ENCODE measurements around the gene INPP5K. TPM values are rescaled to one million over a fixed set of nuclear protein-coding genes. Genes with fewer than 3 reads are reported as not detected.
"Not testable (repeated sequence)": the region's sequence is repeated elsewhere in the genome, so short reads cannot be mapped to it uniquely, and the experiment has no call there.

INPP5K gene
- 19.3 TPM for total RNA-seq (ENCODE audit: insufficient read depth, low replicate concordance)

DNA sequence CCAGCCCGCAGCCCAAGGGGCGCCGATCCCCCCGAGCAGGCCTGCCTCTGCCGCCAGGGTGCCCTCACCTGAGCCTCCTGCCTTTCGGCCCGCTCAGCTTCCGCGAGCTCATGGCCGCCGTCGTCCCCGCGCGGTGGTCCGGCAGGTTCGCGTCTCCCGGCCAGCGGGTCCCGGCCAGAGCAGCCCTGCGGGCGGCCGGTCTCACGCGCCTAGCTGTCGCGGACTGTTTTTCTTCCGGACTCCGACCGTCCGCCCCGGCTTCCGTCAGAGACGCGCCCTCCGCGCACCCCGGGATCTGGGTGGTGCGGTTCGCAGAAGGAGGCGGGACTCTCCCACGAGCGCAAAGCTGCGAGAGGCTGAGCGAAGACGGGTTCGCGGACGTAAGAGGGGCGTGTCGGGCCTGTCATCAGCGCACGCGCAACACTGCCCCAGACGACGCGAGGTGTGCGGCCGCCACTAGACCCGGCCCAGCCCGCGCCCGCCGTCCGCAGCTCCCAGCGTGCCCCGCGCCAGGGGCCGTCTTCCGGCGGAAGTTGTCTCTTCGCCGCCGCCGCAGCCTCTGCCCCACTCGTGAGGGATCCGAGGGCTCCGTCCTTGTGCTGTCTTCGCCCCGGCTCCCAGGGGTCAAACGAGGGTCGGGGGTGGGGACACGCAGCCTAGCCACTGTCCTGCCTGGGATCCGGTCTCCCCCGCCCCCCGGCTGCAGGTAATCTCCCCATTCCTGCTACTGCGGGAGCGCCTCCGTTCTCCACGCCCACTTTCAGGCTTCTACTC is at the start of gene INPP5K:
TSS of gene INPP5K (minus strand) at position 225 of the 774 bp plus-strand sequence. CDS start at position 112, 113 bp downstream.
- DNase-seq (ENCODE audit: low spot score) = peak; percentile 99

GRCh38 chr17:1565877-1566276 is 49.5 kb upstream of the INPP5K start:
- DNase-seq (ENCODE audit: low spot score) = no peak

GRCh38 chr17:1563786-1564613 is 47.6 kb upstream of the INPP5K start:
- no peak for DNase-seq (ENCODE audit: low spot score)

DNA sequence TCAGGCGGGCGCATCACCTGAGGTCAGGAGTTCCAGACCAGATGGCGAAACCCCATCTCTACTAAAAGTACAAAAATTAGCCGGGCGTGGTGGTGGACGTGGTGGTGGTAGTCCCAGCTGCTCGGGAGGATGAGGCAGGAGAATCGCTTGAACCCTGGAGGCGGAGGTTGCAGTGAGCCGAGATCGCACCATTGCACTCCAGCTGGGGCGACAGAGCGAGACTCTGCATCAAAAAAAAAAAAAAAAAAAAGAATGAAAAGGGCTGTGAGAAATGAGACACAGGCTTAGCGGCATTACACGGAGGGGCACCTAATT is 47.0 kb upstream of the INPP5K start:
- DNase-seq (ENCODE audit: low spot score) = not testable (repeated sequence)

- no peak for DNase-seq (ENCODE audit: low spot score)
Measured at GRCh38 chr17:1562176-1562643, 45.8 kb upstream of the INPP5K start.

- DNase-seq (ENCODE audit: low spot score) = no peak
Measured at GRCh38 chr17:1561420-1562175, 45.2 kb upstream of the INPP5K start.

GRCh38 chr17:1560858-1561355 is 44.5 kb upstream of the INPP5K start:
- DNase-seq (ENCODE audit: low spot score) = no peak

- no peak for DNase-seq (ENCODE audit: low spot score)
Measured at GRCh38 chr17:1560101-1560857, 43.9 kb upstream of the INPP5K start.

GRCh38 chr17:1559047-1560043 is 42.9 kb upstream of the INPP5K start:
- DNase-seq (ENCODE audit: low spot score) = no peak

GRCh38 chr17:1558401-1558800 is 42.0 kb upstream of the INPP5K start:
- DNase-seq (ENCODE audit: low spot score) = no peak

DNA sequence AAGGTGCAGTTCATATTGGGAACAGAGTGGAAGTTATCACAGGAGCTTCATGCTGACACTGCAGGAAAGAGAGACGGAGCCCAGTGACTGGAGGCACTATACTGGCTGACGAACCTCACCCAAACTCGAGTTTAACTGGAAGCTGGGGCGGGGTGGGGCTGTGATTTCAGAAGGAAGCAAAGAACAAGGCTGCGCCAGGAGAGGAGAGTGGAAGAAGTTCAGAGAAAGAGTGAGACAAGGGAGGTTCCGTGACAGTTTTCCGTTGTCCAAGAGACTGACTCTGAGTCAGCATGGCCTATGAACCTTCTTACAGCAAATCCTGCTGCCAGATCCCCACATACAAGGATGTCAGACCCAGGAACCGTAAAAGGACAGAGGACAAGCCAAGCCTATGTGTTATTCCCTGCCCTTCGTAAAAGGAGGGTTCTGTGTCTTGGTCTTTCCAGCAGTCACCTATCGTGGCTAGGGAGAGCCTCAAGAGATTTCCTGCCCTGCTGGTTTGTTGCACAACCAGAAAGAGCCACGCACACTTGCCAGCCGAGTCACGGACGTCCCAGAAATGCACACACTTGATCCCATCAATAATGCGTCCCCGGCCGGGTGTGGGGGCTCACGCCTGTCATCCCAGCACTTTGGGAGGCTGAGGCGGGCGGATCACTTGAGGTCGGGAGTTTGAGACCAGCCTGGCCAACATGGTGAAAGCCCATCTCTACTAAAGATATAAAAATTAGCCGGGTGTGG is 41.1 kb upstream of the INPP5K start:
- no peak for DNase-seq (ENCODE audit: low spot score)

DNA sequence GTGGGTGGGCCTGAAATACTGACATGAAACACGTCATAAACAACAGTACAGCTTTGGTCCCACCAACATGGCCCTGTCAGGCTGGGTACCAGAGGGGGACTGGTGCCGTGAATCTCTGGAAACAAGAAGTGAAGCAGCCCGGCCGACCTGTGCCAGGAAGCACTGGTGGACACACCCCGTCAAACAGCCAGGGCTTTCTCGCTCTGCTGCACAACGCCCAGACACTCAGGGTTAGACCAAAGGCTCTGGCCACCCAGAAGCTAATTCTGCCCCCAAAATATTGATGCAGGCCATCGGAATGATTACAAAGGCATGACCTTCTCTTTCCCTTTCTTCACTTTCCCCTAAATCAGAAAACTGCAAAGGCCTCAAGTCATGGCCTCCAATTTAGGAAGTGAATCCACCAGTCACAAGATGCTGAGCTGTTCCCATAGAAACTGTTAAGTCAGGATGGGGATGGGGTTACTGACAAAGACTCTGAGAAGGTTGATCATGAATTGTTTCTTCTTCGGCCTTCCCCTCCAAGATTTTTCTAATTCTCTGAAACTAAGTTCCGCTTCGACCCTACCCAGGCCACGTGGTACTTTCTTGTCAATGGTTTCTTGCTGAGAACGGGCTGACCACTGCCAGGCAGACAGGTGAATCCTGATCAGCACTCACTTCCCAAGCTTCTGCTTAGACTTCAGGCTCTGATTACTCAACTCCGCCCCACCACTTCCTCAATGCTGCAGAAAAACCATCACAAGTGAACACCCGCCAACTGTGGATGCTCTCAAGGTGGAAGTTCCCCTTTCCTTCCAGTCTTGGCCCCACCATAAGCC is 39.4 kb upstream of the INPP5K start:
- DNase-seq (ENCODE audit: low spot score) = no peak

DNA sequence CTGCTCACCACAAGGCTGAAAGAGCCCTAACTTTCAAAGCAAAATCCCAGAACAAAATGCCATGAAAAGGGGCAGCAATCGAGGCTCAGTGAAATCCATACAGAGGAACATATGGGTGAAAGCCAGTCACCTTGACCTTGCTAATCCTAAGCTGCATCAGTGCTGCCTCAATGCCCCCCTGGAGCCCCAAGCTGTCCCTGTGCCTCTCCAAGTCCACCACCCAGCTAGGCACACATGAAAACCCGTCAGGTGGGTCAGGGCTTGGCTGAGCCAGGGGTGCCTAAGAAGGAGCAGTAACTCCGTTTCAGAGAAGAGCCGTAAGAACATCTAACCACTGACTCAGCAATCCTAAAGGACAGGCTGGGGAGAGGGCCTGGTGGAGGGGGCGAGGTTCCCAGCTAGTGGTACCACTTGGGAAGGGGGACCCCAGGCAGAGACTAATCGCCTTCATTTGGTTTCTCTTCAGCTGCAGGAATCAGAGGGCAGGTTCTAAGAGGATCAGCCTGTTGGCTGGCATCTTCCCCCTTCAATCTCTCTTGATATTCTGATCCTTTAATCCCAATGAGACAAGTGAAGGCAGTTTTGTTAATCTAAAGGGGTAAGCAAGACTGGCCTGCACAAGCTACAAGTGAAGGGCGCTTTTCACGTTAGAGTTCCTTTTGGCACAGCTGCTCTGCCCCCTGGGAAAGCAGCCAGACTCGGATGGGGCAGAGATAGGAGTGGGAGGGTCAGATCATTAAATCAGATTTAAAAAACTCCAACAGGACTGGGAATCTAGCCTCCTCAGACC is 38.5 kb upstream of the INPP5K start:
- DNase-seq (ENCODE audit: low spot score) = no peak

GRCh38 chr17:1553354-1554266 is 37.2 kb upstream of the INPP5K start:
- DNase-seq (ENCODE audit: low spot score) = peak; percentile 79

DNA sequence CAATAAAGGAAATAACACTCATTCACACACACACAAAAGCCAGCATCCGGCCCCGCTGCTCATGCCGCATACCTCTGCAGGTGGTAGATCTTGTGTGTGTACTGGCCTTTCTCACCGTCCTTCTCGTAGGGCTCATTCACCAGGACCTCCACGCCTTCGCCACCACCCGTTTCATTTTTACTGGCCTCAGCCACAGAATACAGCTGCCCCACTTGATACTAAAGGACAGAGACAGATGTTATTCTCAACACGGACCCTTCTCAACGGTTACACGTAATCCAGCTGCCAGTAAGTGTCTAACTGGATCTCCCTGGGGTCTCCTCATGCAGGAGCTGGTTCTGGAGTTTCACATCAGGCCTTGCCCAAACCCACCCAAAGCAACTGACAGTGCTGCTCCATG is 36.5 kb upstream of the INPP5K start:
- no peak for DNase-seq (ENCODE audit: low spot score)

DNA sequence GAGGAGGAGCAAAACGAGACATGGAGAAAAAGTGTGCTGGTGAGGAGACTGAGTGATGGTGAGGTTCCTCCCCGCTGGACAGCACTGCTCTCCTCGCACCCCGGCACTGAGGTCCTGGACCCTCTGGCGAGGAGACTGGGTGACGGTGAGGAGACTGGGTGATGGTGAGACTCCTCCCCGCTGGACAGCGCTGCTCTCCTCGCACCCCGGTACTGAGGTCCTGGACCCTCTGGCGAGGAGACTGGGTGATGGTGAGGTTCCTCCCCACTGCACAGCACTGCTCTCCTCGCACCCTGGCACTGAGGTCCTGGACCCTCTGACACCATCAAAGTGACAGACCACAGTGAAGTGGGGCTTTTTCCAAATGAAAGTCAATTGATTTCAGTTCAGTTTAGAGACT is 35.3 kb upstream of the INPP5K start:
- DNase-seq (ENCODE audit: low spot score) = no peak
